HepG2 (cell line): Measurements from ENCODE around the gene TSPYL4. TPM values are rescaled to one million over a fixed set of nuclear protein-coding genes. Genes with fewer than 3 reads are reported as not detected.

ENCODE experiments used
- ATAC-seq: fragments of 200-7000 bp; cut with Tn5 transposase; 3 replicates; pipeline ENCODE4 v1.9.1; 2020; ENCODE audit warnings: mild to moderate bottlenecking, moderate library complexity
- BruUV-seq: library from RNA; stranded (reverse); fragments of 400-500 nt; replicated peaks from 2 replicates; lab custom pipeline; 2021; lab: Mats Ljungman, UMichigan
- CTCF ChIA-PET: fragments of 300-600 bp; formaldehyde crosslinking; extraction: SDS; loops from one replicate; lab custom pipeline; 2021; ENCODE audit warnings: low total read pairs, inconsistent platforms, low intra/inter-chr PET ratio; lab: Yijun Ruan, JAX
- POLR2A ChIA-PET: fragments of 350-600 bp; sonication (Branson Sonifier 250); formaldehyde crosslinking; loops from one replicate; lab custom pipeline; 2020; ENCODE audit warnings: antibody characterized with exemption, inconsistent platforms; lab: Yijun Ruan, JAX
- DNase-seq: peaks from one replicate; pipeline ENCODE4 v3.0.0-alpha.2; 2015; ENCODE audit warnings: low spot score
- FAIRE-seq: peaks from 3 replicates; lab custom pipeline; 2011; peaks lifted over from hg19 to GRCh38; lab: Jason Lieb, UNC
- H2AFZ ChIP-seq: one replicate; pipeline ENCODE4 v1.6.1; 2011; ENCODE audit warnings: low read length, inconsistent platforms
- H3K27ac ChIP-seq: fragments of 300-600 bp; 3 replicates; pipeline ENCODE4 v1.8.0; 2011; ENCODE audit warnings: mixed run types, mild to moderate bottlenecking, mixed read lengths, low read length, inconsistent platforms; ENCODE audit not compliant: insufficient read depth; ENCODE audit errors: extremely low read length
- H3K27me3 ChIP-seq, 2 experiments: fragments of 200-600 bp in 1 of 2; 2 replicates in 1 of 2; 3 replicates in 1 of 2; pipeline versions ENCODE4 v1.6.0 to v1.8.0; 2011; ENCODE audit warnings: low read length in 2 of 2, mild to moderate bottlenecking in 2 of 2, moderate library complexity in 2 of 2, inconsistent platforms in 1 of 2; ENCODE audit not compliant: insufficient read depth in 2 of 2, control insufficient read depth in 1 of 2
- H3K36me3 ChIP-seq, 2 experiments: fragments of 200-600 bp in 1 of 2; replicated peaks in 1 of 2; 2 replicates in 1 of 2; 3 replicates in 1 of 2; pipeline versions ENCODE4 v1.5.1 to v1.8.0; 2011; ENCODE audit warnings: low read length in 2 of 2, inconsistent platforms in 1 of 2; ENCODE audit not compliant: insufficient read depth in 2 of 2, control insufficient read depth in 1 of 2
- H3K4me1 ChIP-seq: 2 replicates; pipeline ENCODE4 v1.5.1; 2012; ENCODE audit warnings: low read length, inconsistent platforms; ENCODE audit not compliant: insufficient read depth
- H3K4me2 ChIP-seq: 2 replicates; pipeline ENCODE4 v1.6.0; 2011; ENCODE audit warnings: low read depth, low read length, inconsistent platforms
- H3K4me3 ChIP-seq, 3 experiments: fragments of 200-600 bp in 1 of 3; sonication (generic), shearing (Covaris generic) in 1 of 3; replicated peaks in 1 of 3; 2 replicates each; pipeline ENCODE4 v1.5.1; 2011 to 2016; ENCODE audit warnings: low read length in 3 of 3, inconsistent platforms in 2 of 3, low read depth in 2 of 3, mild to moderate bottlenecking in 2 of 3, control low read depth in 1 of 3, mixed read lengths in 1 of 3; ENCODE audit not compliant: insufficient read depth in 1 of 3
- H3K79me2 ChIP-seq: one replicate; pipeline ENCODE4 v1.6.1; 2011; ENCODE audit warnings: low read length, inconsistent platforms; ENCODE audit not compliant: insufficient read depth
- H3K9ac ChIP-seq: 2 replicates; pipeline ENCODE4 v1.6.0; 2011; ENCODE audit warnings: mild to moderate bottlenecking, low read depth, low read length, inconsistent platforms; ENCODE audit not compliant: insufficient read depth
- H3K9me3 ChIP-seq: 2 replicates; pipeline ENCODE4 v1.5.1; 2012; ENCODE audit warnings: mild to moderate bottlenecking, low read length
- H4K20me1 ChIP-seq: 2 replicates; pipeline ENCODE4 v1.6.0; 2011; ENCODE audit warnings: inconsistent platforms, mild to moderate bottlenecking, low read length, moderate library complexity; ENCODE audit not compliant: insufficient read depth
- ARID2 ChIP-seq: sonication (generic); formaldehyde crosslinking; IDR thresholded peaks from 2 replicates; pipeline ENCODE4 v1.8.1; 2022; ENCODE audit warnings: mild to moderate bottlenecking, missing genetic modification reagents, borderline replicate concordance
- BRCA1 ChIP-seq: sonication (generic); formaldehyde crosslinking; IDR thresholded peaks from 2 replicates; pipeline ENCODE4 v1.4.0; 2020; ENCODE audit warnings: missing genetic modification reagents
- EHMT2 ChIP-seq: fragments of 200-600 bp; sonication (generic); IDR thresholded peaks from 2 replicates; pipeline ENCODE4 v1.7.0; 2017; ENCODE audit warnings: antibody characterized with exemption, low read depth, low read length, borderline replicate concordance
- FOXJ3 ChIP-seq: sonication (generic); formaldehyde crosslinking; IDR thresholded peaks from 2 replicates; pipeline ENCODE4 v1.4.0; 2020; ENCODE audit warnings: missing genetic modification reagents, mild to moderate bottlenecking, borderline replicate concordance
- GATAD2A ChIP-seq: IDR thresholded peaks from 2 replicates; pipeline ENCODE4 v1.6.1; 2016
- IRF2 ChIP-seq: IDR thresholded peaks from 2 replicates; pipeline ENCODE4 v1.6.1; 2018; ENCODE audit warnings: missing genetic modification reagents, missing compliant biosample characterization
- ISL2 ChIP-seq: sonication (generic); formaldehyde crosslinking; IDR thresholded peaks from 2 replicates; pipeline ENCODE4 v1.5.0; 2020; ENCODE audit warnings: missing genetic modification reagents
- ISX ChIP-seq: sonication (generic); formaldehyde crosslinking; conservative IDR thresholded peaks from 2 replicates; pipeline ENCODE4 v1.5.0; 2020; ENCODE audit warnings: missing genetic modification reagents
- MIXL1 ChIP-seq: IDR thresholded peaks from 2 replicates; pipeline ENCODE4 v1.6.1; 2016
- RFXANK ChIP-seq: IDR thresholded peaks from 2 replicates; pipeline ENCODE4 v1.6.1; 2016
- SNRNP70 ChIP-seq: fragments of 200-400 bp; formaldehyde crosslinking; IDR thresholded peaks from 2 replicates; pipeline ENCODE4 v1.6.1; 2017; ENCODE audit warnings: mild to moderate bottlenecking, low read depth, low read length, moderate library complexity
- TFAP4 ChIP-seq: sonication (generic); IDR thresholded peaks from 2 replicates; pipeline ENCODE4 v1.6.1; 2016; ENCODE audit warnings: low read depth, borderline replicate concordance
- ZBTB43 ChIP-seq: sonication (generic); formaldehyde crosslinking; conservative IDR thresholded peaks from 2 replicates; pipeline ENCODE4 v1.4.0; 2020; ENCODE audit warnings: missing genetic modification reagents
- ZNF160 ChIP-seq: sonication (generic); formaldehyde crosslinking; IDR thresholded peaks from 2 replicates; pipeline ENCODE4 v1.8.0; 2022; ENCODE audit warnings: mild to moderate bottlenecking, inconsistent platforms, missing genetic modification reagents
- ZNF280D ChIP-seq: sonication (generic); formaldehyde crosslinking; IDR thresholded peaks from 2 replicates; pipeline ENCODE4 v1.5.1; 2020; ENCODE audit warnings: mild to moderate bottlenecking, missing genetic modification reagents
- ZNF564 ChIP-seq: sonication (generic); formaldehyde crosslinking; IDR thresholded peaks from 2 replicates; pipeline ENCODE4 v1.8.1; 2023; ENCODE audit warnings: mild to moderate bottlenecking, missing genetic modification reagents
- ZNF652 ChIP-seq: IDR thresholded peaks from 2 replicates; pipeline ENCODE4 v1.6.1; 2016; ENCODE audit warnings: low read depth, borderline replicate concordance
- ZNF777 ChIP-seq: sonication (generic); formaldehyde crosslinking; IDR thresholded peaks from 2 replicates; pipeline ENCODE4 v1.4.0; 2020; ENCODE audit warnings: missing genetic modification reagents
- WGBS: methylation state at CpG from one replicate; pipeline ENCODE4 v1.1.6; 2017; ENCODE audit warnings: low lambda C conversion rate; 5-methylcytosine and 5-hydroxymethylcytosine counted together
- in situ Hi-C: cut with HindIII; loops from 2 replicates; pipeline ENCODE4 v1.10.0; 2017; ENCODE audit warnings: low pct_unique_long_range_greater_than_20kb; ENCODE audit not compliant: extremely low pct_ligation_motif_present
- intact Hi-C: fragments of 100-400 bp; cut with micrococcal nuclease; formaldehyde crosslinking; loops from one replicate; pipeline ENCODE4 v1.10.0; 2022; ENCODE audit not compliant: unreplicated experiment
- polyA plus RNA-seq, 8 experiments: library from polyadenylated mRNA; depleted of rRNA in 3 of 8; stranded (reverse) in 7 of 8; unstranded in 1 of 8; fragments of >200 nt; fragmentation: Illumina TruSeq in 4 of 8; extraction: Trizol in 4 of 8; gene quantifications; 2 replicates each; pipeline versions ENCODE4 v1.2.1 to v1.2.3, GENCODE V29; 2011 to 2016; ENCODE audit warnings: low read depth in 4 of 8, missing spikeins in 1 of 8, mixed read lengths in 1 of 8; ENCODE audit not compliant: insufficient read depth in 1 of 8
- total RNA-seq, 5 experiments: library from RNA; depleted of rRNA; stranded (reverse); fragments of >200 nt; fragmentation: Illumina TruSeq; extraction: Trizol; gene quantifications; 2 replicates each; pipeline ENCODE4 v1.2.3, GENCODE V29; 2016; ENCODE audit warnings: low read depth in 1 of 5
- TF ChIP-seq, protein P1 (sequence below): sonication (generic); formaldehyde crosslinking; IDR thresholded peaks from 2 replicates; pipeline ENCODE4 v1.4.0; 2020; ENCODE audit warnings: missing genetic modification reagents

The TSPYL4 gene
- total and polyA plus RNA-seq, 2 of the 13 experiments (the other 11 are each of a cell fraction or from before 2014, with no cell fraction given), result 18.0 to 19.7 TPM

DNA sequence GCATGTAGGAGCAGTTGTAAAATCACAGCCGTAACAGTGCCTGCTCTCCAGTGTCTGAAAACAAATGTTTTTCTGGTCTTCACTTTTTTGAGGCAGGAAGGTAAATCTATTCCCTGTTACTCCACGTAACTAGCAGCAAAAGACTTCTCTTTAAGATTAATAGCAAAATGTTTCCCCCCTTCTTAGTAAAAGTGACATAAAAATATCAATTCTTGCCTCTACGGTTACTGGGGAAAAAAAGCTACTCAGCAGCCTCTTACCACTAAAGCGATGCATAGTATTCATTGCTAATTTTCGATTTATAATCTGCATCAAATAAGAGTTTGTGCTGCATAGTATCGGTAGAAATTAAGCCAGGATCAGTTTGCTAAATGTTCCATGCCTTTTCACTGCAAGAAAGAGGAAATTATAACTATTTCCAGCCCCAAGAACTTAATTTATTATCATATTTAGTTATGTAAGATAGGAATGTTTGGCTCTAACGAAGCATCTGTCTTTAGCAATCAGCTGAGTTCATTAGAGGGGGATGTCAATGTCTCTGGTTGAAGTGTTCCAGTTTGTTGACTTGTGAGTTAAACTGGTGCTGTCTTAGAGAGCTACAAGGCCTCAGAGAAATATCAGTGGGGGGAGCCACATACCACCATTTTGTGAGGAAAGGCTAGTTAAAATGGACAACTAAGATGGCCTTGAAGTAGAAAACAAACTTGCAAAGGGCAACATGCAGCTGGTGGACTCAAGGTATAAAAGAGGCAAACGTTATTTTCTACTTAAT lies 26.5 kb upstream of the TSPYL4 start:
- no peak for DNase-seq
- TSS peak; percentile 88 for BruUV-seq
- CTCF ChIA-PET, result interaction anchor here (1.1 kb wide), 1 partner anchor 12 kb away, joined by 3 read pairs; no protein-coding TSS in a partner anchor
- FAIRE-seq, result no peak
- no peak for ATAC-seq
- Histone ChIP-seq H3K79me2 (peaks cover 40% of the 10 kb centered on the region), H4K20me1 (peaks cover 35% of the 10 kb centered on the region), H3K4me1 (peaks cover 45% of the 10 kb centered on the region), H3K27me3 (no peaks in the 10 kb centered on the region; a peak in 1 of 5 replicates), H3K9ac (peak overlapping the region; percentile 97), H3K27ac (peak overlapping the region; percentile 87), H3K4me3 (peak overlapping the region; percentile 82 to 97 (median 87)), H3K36me3 (no peaks in the 10 kb centered on the region), H3K4me2 (peak overlapping the region; percentile 75), H3K9me3 (no peaks in the 10 kb centered on the region), H2AFZ (peak overlapping the region; percentile 89)
- 0% methylated on average over 8 of the region's 8 CpGs for WGBS
- POLR2A ChIA-PET, result interaction anchor here (0.6 to 3.0 kb wide), 12 partner anchors 9 to 336 kb away, joined by 3 to 35 read pairs (median 4); partner anchors contain the start of genes FRK, NT5DC1, RSPH4A and RWDD1
- intact Hi-C loops, result no loop called here
- in situ Hi-C loops, result loop anchor here (10.0 to 25.0 kb wide), 2 partner anchors 254 to 382 kb away; partner anchors contain the start of gene ZUP1
- TF ChIP-seq ZBTB43 (CRISPR knock-in tag), result 0 out of 2 replicates have a peak, but pooled peaks have one; percentile 2
- no peak for TF ChIP-seq ZNF160 (CRISPR knock-in tag)
- TF ChIP-seq SNRNP70, result no peak
- 0 out of 2 replicates have a peak, but pooled peaks have one; percentile 1 for TF ChIP-seq BRCA1
- peak; percentile 4 for TF ChIP-seq ZNF652 (CRISPR knock-in tag)
- TF ChIP-seq GATAD2A (CRISPR knock-in tag), result 0 out of 2 replicates have a peak, but pooled peaks have one; percentile 7
- TF ChIP-seq FOXJ3 (CRISPR knock-in tag), result no peak
- TF ChIP-seq TFAP4, result peak; percentile 43; the same call in 1 of the 2 replicates
- TF ChIP-seq MIXL1 (CRISPR knock-in tag), result 0 out of 2 replicates have a peak, but pooled peaks have one; percentile 7
- TF ChIP-seq ISL2 (CRISPR knock-in tag), result 0 out of 2 replicates have a peak, but pooled peaks have one; percentile 3
- peak; percentile 1; the same call in 1 of the 2 replicates for TF ChIP-seq ZNF280D (CRISPR knock-in tag)
- no peak for TF ChIP-seq ISX (CRISPR knock-in tag)
- no peak for TF ChIP-seq ZNF564 (CRISPR knock-in tag)
- 0 out of 2 replicates have a peak, but pooled peaks have one; percentile 0 for TF ChIP-seq ARID2 (CRISPR knock-in tag)
- TF ChIP-seq RFXANK (CRISPR knock-in tag), result 0 out of 2 replicates have a peak, but pooled peaks have one; percentile 2
- TF ChIP-seq EHMT2, result peak; percentile 85
- TF ChIP-seq, protein P1, sequence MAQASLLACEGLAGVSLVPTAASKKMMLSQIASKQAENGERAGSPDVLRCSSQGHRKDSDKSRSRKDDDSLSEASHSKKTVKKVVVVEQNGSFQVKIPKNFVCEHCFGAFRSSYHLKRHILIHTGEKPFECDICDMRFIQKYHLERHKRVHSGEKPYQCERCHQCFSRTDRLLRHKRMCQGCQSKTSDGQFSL (CRISPR knock-in tag), result peak; percentile 53; the same call in 1 of the 2 replicates
- TF ChIP-seq ZNF777, result 0 out of 2 replicates have a peak, but pooled peaks have one; percentile 15
- no peak for TF ChIP-seq IRF2 (CRISPR knock-in tag)
